OCI-LY7 (cell line): ENCODE results near the gene SEC22A. TPM values are rescaled to one million over a fixed set of nuclear protein-coding genes. Genes with fewer than 3 reads are reported as not detected.

Source experiments
- BruUV-seq: library from RNA; stranded (reverse); fragments of 400-500 nt; replicated peaks from 2 replicates; lab custom pipeline; 2021; lab: Mats Ljungman, UMichigan
- CTCF ChIA-PET: fragments of 300-600 bp; sonication (Branson Sonifier 250); formaldehyde crosslinking; loops from one replicate; lab custom pipeline; 2022; ENCODE audit warnings: antibody characterized with exemption; ENCODE audit not compliant: unreplicated experiment; lab: Charles Lee
- POLR2A ChIA-PET: fragments of 300-600 bp; sonication (Branson Sonifier 250); formaldehyde crosslinking; loops from one replicate; lab custom pipeline; 2022; ENCODE audit warnings: antibody characterized with exemption; lab: Charles Lee
- DNase-seq: peaks from one replicate; pipeline ENCODE4 v3.0.0-alpha.2; 2015; ENCODE audit warnings: low spot score
- H2AFZ ChIP-seq: fragments of 200-600 bp; sonication (generic), shearing (Covaris generic); 2 replicates; pipeline ENCODE4 v1.6.1; 2014; ENCODE audit warnings: mild to moderate bottlenecking, antibody characterized with exemption, low read length, moderate library complexity
- H3K27ac ChIP-seq: fragments of 200-600 bp; sonication (generic); 2 replicates; pipeline ENCODE4 v1.5.1; 2014; ENCODE audit warnings: mixed run types, low read depth, mild to moderate bottlenecking, moderate library complexity, low read length, inconsistent platforms; ENCODE audit not compliant: poor library complexity, severe bottlenecking
- H3K36me3 ChIP-seq: fragments of 200-600 bp; sonication (generic); 2 replicates; pipeline ENCODE4 v1.6.1; 2014; ENCODE audit warnings: mild to moderate bottlenecking, antibody characterized with exemption, low read length, moderate library complexity, mixed read lengths; ENCODE audit not compliant: insufficient read depth
- H3K4me1 ChIP-seq: fragments of 200-600 bp; sonication (generic); 2 replicates; pipeline ENCODE4 v1.5.1; 2014; ENCODE audit warnings: mild to moderate bottlenecking, low read length; ENCODE audit not compliant: insufficient read depth, poor library complexity, severe bottlenecking
- H3K4me2 ChIP-seq: fragments of 200-600 bp; sonication (generic); 2 replicates; pipeline ENCODE4 v1.6.1; 2014; ENCODE audit warnings: mild to moderate bottlenecking, low read length
- H3K4me3 ChIP-seq: fragments of 200-600 bp; sonication (generic); 2 replicates; pipeline ENCODE4 v1.5.1; 2014; ENCODE audit warnings: mild to moderate bottlenecking, low read depth, low read length; ENCODE audit not compliant: poor library complexity, severe bottlenecking
- H3K79me2 ChIP-seq: fragments of 200-600 bp; sonication (generic); 2 replicates; pipeline ENCODE4 v1.6.1; 2016; ENCODE audit warnings: low read depth, mild to moderate bottlenecking, low read length, moderate library complexity, mixed read lengths; ENCODE audit not compliant: insufficient read depth
- H3K9me2 ChIP-seq: fragments of 200-600 bp; sonication (generic); 2 replicates; pipeline ENCODE4 v1.6.1; 2016; ENCODE audit warnings: mild to moderate bottlenecking, low read length, mixed read lengths; ENCODE audit not compliant: insufficient read depth
- H3K9me3 ChIP-seq: fragments of 200-600 bp; sonication (generic); 2 replicates; pipeline ENCODE4 v1.6.1; 2014; ENCODE audit warnings: mild to moderate bottlenecking, mixed run types, low read length, mixed read lengths
- H4K20me1 ChIP-seq: fragments of 200-600 bp; sonication (generic); 2 replicates; pipeline ENCODE4 v1.6.1; 2014; ENCODE audit warnings: mild to moderate bottlenecking, antibody characterized with exemption, low read length, moderate library complexity, mixed read lengths; ENCODE audit not compliant: insufficient read depth
- CTCF ChIP-seq: fragments of 200-600 bp; sonication (generic); conservative IDR thresholded peaks from 2 replicates; pipeline ENCODE4 v1.5.1; 2014; ENCODE audit warnings: mild to moderate bottlenecking, antibody characterized with exemption, low read length, moderate library complexity, mixed read lengths
- EZH2phosphoT487 ChIP-seq: fragments of 200-600 bp; sonication (generic); IDR thresholded peaks from 2 replicates; pipeline ENCODE4 v1.6.1; 2018; ENCODE audit warnings: low read depth, borderline replicate concordance, mild to moderate bottlenecking, mixed run types, antibody characterized with exemption, low read length, moderate library complexity, mixed read lengths
- intact Hi-C: fragments of 100-400 bp; cut with micrococcal nuclease; formaldehyde crosslinking; loops from one replicate; pipeline ENCODE4 v1.10.0; 2022; ENCODE audit not compliant: unreplicated experiment
- total RNA-seq, 2 experiments: library from RNA; depleted of rRNA in 1 of 2; stranded (reverse); fragments of >200 nt in 1 of 2; shearing (Covaris generic) in 1 of 2; gene quantifications; 2 replicates each; pipeline ENCODE4 v1.2.3, GENCODE V29; 2014 to 2022

SEC22A gene
- total RNA-seq, 2 experiments from 2014 or later, result 22.0 to 24.5 TPM

- Histone ChIP-seq H3K9me2 (no peaks in the 10 kb centered on the region), H3K79me2 (no peaks in the 10 kb centered on the region), H3K36me3 (no peaks in the 10 kb centered on the region), H3K4me1 (no peaks in the 10 kb centered on the region), H3K9me3 (no peaks in the 10 kb centered on the region), H3K4me3 (no peak overlapping the region), H3K27ac (no peak overlapping the region), H4K20me1 (no peaks in the 10 kb centered on the region), H2AFZ (no peak overlapping the region), H3K4me2 (no peak overlapping the region)
- no peak for DNase-seq
- TF ChIP-seq CTCF (no peak), EZH2phosphoT487 (no peak)
- BruUV-seq, result no TSS peak
- intact Hi-C loops, result no loop called here
- CTCF ChIA-PET, result no interaction called here
- POLR2A ChIA-PET, result no interaction called here
Observed at GRCh38 chr3:123295171-123295900, 93.6 kb downstream of the SEC22A start.

GRCh38 chr3:123295901-123296250, 94.1 kb downstream of the SEC22A start:
- H3K9me3 ChIP-seq, result no peaks in the 10 kb centered on the region
- no peaks in the 10 kb centered on the region for H3K36me3 ChIP-seq
- no peaks in the 10 kb centered on the region for H3K79me2 ChIP-seq
- no peak for DNase-seq
- H3K9me2 ChIP-seq, result no peaks in the 10 kb centered on the region
- H3K4me1 ChIP-seq, result no peaks in the 10 kb centered on the region
- BruUV-seq, result no TSS peak
- TF ChIP-seq EZH2phosphoT487 (no peak), CTCF (no peak)
- H2AFZ ChIP-seq, result no peak overlapping the region
- no peak overlapping the region for H3K4me3 ChIP-seq
- intact Hi-C loops, result no loop called here
- no peak overlapping the region for H3K27ac ChIP-seq
- no peaks in the 10 kb centered on the region for H4K20me1 ChIP-seq
- H3K4me2 ChIP-seq, result no peak overlapping the region
- ChIA-PET POLR2A (no interaction called here), CTCF (no interaction called here)

- H3K27ac ChIP-seq, result no peak overlapping the region
- TF ChIP-seq CTCF (no peak), EZH2phosphoT487 (no peak)
- H2AFZ ChIP-seq, result no peak overlapping the region
- H3K79me2 ChIP-seq, result no peaks in the 10 kb centered on the region
- intact Hi-C loops, result no loop called here
- no peak overlapping the region for H3K4me2 ChIP-seq
- BruUV-seq, result no TSS peak
- H3K36me3 ChIP-seq, result no peaks in the 10 kb centered on the region
- DNase-seq, result no peak
- no peaks in the 10 kb centered on the region for H3K9me2 ChIP-seq
- H3K4me3 ChIP-seq, result no peak overlapping the region
- H3K4me1 ChIP-seq, result no peaks in the 10 kb centered on the region
- no peaks in the 10 kb centered on the region for H3K9me3 ChIP-seq
- POLR2A ChIA-PET, result no interaction called here
- no peaks in the 10 kb centered on the region for H4K20me1 ChIP-seq
- CTCF ChIA-PET, result interaction anchor here (0.5 kb wide), 1 partner anchor 135 kb away, joined by 3 read pairs; no protein-coding TSS in a partner anchor
Observed at GRCh38 chr3:123296261-123296660, 94.5 kb downstream of the SEC22A start.
